ENCODE data around the gene ELOVL3.

The ELOVL3 gene

DNA sequence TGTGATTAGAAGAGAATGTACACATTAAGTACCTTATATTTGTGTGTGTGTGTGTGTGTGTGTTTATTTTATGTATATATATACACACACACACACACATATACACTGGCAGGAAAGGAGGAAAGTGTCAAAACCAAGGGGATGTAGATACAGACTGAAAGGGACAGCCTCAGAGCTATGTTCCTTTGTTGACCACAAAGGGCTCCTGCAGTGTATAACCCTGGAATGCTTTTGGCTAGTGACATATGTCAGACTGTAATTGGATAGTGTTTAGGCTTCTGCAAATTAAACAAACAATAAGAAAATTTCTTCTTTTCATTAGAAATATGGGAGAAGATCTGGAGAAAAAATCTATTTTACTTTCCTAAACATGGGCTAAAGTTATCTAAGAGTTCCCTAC is 35.1 kb downstream of the ELOVL3 start:
- DNase-seq, result no peak

DNA sequence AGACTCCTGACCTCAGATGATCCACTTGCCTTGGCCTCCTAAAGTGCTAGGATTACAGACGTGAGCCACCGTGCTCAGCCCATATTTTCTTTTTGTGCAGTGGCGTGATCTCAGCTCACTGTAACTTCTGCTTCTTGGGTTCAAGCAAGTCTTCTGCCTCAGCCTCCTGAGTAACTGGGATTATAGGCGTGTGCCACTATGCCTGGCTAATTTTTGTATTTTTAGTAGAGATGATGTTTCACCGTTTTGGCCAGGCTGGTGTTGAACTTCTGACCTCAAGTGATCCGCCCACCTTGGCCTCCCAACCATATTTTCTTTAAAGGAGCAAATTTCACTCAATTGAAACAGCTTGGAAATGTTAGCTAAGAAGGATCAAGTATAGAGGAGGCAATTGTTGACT is 35.7 kb downstream of the ELOVL3 start:
- no peak for DNase-seq

DNA sequence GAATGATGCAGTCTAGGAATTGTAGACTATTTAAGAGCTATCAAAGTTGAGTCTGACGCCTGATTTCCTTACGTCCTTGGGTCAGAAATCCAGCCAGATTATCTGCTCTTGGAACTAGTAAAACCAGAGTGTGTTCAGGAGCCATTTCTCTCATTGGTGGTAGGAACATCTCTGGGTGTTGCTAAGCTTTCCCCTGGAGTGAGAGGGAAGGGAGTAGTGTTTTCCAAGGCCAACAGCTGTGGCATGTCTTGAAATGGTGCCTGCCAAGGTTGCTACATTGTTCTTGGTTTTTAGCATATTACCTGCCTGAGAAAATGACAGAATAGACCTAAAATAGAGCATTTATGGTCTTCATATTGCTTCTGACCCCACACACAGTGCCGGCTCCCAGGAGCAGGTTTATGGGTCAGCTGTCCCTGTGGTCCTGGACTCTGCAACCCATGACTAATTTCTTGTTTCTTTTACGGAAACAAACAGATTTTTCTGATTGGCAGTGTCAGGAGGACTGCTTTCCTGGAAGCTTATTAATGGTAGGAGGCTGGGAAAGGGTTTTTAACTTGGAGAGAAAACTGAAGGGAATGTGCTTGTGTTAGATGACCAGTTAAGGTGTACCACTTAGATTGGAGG is 36.8 kb downstream of the ELOVL3 start:
- no peak for DNase-seq

DNA sequence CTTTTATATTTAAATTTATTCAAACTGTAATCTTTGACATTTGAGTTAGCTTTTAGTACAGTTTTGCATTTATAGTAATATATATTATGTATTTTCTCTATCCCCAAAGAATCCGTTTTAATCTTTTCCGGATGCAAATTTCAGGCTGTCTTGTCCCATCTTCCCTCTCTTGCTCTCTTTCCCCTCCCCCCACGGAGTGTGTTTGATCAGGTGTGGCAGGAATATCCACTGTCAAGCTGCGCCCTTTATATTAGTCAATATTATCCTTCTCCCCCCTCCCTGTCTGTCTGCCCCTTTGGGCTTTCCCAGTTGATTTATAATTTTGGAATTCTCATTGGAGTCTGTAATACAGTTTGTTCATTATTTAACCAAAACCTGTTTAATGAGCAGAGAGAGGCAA is 38.3 kb downstream of the ELOVL3 start:
- no peak for DNase-seq

DNA sequence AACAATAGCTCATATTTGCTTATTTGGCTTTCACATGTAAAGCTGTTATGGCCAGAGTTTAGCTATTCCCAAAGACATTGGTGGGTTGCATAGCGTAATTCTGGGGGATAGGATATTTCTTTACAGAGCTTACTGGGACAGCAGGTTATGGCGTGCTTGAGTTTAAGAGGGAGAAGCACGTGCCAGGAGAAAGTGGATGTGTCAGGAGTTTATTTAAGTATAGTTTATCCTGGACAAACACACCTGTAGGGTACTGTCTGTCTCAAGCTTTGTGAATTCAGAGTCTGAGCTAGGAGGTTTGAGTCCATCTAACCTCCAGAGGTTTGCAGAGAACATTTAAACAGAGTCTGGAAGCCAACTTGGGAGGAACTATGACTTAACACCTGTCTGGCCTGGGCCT is 40.6 kb downstream of the ELOVL3 start:
- DNase-seq, result no peak

DNA sequence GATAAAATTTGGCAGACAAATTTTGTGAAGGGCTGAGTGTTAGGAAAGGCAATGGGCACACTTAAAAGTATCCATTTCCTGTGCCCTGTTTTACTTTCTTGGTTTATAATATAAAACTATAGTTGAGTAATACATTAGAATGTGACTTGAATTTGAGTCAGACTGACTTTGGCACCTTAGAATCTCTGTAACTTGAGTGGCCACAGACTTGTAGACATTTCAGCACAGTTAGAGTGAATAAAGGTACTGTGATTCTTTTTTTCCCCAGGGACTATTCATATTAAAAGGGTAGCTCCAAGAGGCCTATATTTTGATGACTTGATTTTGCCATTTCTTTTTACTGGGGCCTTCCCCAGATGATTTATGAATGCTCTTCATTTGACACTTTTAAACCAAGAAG is 41.6 kb downstream of the ELOVL3 start:
- DNase-seq, result peak; percentile 85

DNA sequence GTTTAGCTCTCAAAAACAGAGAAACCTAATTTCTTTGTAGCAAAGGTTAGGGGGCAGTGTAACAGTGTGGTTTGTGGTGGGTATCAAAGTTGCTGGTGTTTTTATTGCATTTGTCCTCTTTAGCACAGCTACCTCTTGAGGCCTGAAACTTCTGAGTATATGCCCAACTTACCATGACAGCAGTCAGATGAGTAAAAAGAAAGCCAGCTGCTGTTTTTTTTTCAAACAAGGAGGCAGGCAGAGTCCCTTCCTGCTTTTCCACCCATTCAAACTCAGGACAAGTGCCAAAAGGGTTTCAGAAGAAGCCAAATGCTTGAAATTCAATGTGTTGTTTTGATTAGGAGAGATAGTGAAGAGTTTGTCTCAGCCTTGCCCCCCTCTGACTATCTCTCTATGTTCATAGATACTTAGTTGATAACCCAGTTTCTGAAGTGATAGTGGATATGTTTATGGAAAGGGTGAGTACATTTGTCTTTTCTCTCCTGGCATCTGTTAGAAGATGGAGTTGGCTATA is 42.3 kb downstream of the ELOVL3 start:
- peak; percentile 46 for DNase-seq

DNA sequence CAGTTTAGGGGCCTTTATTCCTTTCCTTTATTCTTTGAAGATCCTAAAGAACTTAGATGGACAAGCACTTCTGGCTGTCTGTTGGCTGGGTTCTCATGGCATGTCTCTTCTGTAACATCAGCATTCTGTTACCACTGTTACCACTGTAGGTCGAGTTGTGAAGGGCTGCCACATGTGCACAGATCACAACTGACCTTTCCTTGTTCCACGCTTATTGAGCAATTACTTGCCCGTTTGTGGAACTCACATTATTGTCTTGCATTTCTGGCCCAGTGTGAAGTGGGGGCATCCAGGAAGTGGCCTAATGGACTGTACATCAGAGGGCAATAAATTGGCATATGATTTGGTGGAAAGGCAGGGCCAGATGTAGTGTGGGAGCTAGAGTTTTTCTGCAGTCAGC is 42.9 kb downstream of the ELOVL3 start:
- no peak for DNase-seq

DNA sequence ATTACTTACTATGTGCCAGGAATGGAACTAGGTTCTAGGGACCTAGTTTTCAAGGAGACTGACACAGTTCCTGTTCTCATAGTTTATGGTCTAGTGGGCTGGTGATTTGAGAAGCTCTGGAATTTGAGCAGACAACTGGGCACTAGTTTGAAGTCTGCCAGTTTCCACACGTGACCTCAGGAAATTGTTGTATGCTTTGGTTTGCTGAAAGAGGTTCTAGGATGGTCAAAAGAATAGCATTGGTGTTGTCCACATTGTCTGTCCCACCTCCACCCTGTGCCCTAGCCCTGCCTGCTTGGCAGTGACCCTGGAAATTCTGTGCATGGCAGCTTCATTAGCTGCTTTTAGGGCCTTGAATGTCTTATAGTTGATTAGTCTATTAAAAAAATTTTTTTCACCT is 48.0 kb downstream of the ELOVL3 start:
- no peak for DNase-seq

DNA sequence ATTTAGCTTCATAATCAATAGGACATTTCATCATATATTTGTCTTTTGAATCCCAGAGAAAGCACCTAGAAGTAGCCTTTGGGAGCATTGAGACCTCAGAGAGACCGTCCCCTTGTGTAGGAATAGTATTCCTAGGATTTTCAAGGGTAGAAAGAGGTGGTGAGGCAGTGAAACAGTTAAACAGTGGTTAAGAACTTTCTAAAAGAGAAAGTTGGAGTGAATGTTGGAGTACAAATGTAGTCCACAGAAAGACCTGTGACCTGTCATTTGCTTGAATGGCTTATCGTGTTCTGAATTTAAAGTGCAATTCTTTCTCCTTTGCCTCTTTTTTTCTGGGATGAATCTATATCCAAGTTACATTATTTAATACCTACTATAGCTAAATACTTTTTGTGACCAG is 49.2 kb downstream of the ELOVL3 start:
- DNase-seq, result no peak

DNA sequence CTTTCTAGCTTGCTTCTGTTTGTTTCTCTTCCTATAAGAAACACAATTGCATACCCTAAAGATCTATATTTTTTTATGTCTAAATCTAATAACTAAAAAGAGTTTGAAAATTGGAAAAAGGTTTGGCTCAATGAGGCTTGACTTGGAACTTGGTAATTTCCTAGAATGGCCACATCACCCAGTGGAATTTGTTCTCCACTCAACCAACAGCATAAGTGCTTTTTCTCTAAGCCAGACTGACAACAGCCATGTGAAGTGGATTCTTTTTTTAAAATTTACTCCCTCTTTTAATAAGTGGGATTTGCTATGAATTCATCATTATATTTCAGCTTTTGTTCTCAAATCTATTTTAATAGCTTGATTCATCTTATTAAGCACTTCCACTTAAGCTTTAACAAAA is 53.0 kb downstream of the ELOVL3 start:
- no peak for DNase-seq
